ENCODE results near the gene CCDC27. TPM values are rescaled to one million over a fixed set of nuclear protein-coding genes. Genes with fewer than 3 reads are reported as not detected.

Gene CCDC27
- total RNA-seq, 1 donor from 2014 or later, result not detected

DNA sequence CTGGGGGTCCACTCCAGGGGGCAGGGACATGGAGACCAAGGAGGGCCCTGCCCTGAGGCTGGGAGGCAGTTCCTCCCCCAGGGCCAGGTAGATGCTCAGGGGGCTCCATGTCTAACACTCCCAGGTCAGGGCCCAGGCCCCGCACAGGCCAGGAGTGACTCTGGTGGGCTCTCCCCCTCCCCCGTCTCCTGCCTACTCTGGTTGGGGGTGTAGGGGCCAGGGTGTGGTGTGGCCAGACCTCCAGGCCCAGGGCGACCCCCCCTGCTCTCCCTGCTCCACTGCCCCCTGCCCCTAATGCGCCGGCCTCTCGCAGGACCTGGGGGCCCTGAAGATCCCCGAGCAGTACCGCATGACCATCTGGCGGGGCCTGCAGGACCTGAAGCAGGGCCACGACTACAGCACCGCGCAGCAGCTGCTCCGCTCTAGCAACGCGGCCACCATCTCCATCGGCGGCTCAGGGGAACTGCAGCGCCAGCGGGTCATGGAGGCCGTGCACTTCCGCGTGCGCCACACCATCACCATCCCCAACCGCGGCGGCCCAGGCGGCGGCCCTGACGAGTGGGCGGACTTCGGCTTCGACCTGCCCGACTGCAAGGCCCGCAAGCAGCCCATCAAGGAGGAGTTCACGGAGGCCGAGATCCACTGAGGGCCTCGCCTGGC, 19.7 kb upstream of the CCDC27 start:
- DNase-seq (ENCODE audit: low read depth) (no peak), FAIRE-seq (no peak)
- TF ChIP-seq, protein P1, sequence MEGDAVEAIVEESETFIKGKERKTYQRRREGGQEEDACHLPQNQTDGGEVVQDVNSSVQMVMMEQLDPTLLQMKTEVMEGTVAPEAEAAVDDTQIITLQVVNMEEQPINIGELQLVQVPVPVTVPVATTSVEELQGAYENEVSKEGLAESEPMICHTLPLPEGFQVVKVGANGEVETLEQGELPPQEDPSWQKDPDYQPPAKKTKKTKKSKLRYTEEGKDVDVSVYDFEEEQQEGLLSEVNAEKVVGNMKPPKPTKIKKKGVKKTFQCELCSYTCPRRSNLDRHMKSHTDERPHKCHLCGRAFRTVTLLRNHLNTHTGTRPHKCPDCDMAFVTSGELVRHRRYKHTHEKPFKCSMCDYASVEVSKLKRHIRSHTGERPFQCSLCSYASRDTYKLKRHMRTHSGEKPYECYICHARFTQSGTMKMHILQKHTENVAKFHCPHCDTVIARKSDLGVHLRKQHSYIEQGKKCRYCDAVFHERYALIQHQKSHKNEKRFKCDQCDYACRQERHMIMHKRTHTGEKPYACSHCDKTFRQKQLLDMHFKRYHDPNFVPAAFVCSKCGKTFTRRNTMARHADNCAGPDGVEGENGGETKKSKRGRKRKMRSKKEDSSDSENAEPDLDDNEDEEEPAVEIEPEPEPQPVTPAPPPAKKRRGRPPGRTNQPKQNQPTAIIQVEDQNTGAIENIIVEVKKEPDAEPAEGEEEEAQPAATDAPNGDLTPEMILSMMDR (IDR thresholded peaks at IDR 0.05; ENCODE audit: insufficient read depth, low read length, severe bottlenecking), result no peak
- H3K27me3 ChIP-seq (ENCODE audit: control insufficient read depth, insufficient read depth, low read length), result no peaks in the 10 kb centered on the region
- H3K36me3 ChIP-seq (ENCODE audit: control insufficient read depth, insufficient read depth, low read length), result no peaks in the 10 kb centered on the region
- no peak overlapping the region for H3K4me3 ChIP-seq (ENCODE audit: low read depth, low read length)

DNA sequence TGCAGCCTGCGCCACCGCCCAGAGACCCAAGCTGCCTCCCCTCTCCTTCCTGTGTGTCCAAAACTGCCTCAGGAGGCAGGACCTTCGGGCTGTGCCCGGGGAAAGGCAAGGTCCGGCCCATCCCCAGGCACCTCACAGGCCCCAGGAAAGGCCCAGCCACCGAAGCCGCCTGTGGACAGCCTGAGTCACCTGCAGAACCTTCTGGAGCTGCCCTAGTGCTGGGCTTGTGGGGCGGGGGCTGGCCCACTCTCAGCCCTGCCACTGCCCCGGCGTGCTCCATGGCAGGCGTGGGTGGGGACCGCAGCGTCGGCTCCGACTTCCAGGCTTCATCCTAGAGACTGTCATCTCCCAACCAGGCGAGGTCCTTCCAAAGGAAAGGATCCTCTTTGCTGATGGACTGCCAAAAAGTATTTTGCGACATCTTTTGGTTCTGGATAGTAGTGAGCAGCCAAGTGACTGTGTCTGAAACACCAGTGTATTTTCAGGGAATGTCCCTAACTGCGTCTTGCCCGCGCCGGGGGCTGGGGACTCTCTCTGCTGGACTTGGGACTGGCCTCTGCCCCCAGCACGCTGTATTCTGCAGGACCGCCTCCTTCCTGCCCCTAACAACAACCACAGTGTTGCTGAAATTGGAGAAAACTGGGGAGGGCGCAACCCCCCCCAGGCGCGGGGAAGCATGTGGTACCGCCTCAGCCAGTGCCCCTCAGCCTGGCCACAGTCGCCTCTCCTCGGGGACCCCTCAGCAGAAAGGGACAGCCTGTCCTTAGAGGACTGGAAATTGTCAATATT, 19.0 kb upstream of the CCDC27 start:
- TF ChIP-seq, protein P1 (IDR thresholded peaks at IDR 0.05; ENCODE audit: insufficient read depth, low read length, severe bottlenecking), result no peak
- Histone ChIP-seq H3K36me3 (ENCODE audit: control insufficient read depth, insufficient read depth, low read length) (peaks cover under 1% of the 10 kb centered on the region), H3K4me3 (ENCODE audit: low read depth, low read length) (no peak overlapping the region), H3K27me3 (ENCODE audit: control insufficient read depth, insufficient read depth, low read length) (no peaks in the 10 kb centered on the region)
- DNase-seq (ENCODE audit: low read depth), result no peak
- FAIRE-seq, result no peak

DNA sequence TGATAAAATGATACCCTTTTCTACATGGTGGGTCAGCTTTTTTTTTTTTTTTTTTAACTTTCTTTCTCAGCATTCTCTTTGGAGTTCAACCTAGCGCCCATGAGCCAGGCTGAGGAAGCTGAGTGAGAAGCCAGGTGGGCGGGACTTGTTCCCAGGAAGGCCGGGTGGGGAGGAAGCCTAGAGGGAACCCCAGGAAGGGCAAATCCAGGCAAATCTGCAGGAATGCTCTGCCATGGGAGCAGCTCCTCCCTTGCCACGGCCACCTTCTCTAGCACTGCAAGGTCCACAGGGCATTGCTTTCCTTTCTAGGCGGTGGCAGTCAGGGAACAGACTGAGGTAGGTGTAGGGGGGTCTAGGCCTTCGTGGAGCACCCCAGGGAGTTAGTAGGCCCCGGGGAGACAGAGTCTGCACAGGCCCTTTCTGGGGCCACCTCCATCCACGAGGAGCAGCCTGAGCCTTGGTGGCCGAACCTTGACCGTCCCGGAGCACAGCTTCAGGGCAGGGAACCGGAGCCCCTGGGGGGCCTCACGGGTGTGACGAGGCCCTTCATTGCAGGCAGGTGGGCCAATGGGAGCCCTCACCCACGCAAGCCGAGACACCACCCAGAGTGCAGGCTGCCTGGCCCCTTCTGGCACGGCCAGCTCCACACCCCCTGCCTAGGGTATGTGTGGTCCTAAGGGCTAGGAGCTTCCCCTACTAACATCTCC, 18.2 kb upstream of the CCDC27 start:
- H3K36me3 ChIP-seq (ENCODE audit: control insufficient read depth, insufficient read depth, low read length), result peaks cover 3% of the 10 kb centered on the region
- TF ChIP-seq, protein P1 (IDR thresholded peaks at IDR 0.05; ENCODE audit: insufficient read depth, low read length, severe bottlenecking), result no peak
- FAIRE-seq, result no peak
- H3K27me3 ChIP-seq (ENCODE audit: control insufficient read depth, insufficient read depth, low read length), result no peaks in the 10 kb centered on the region
- peak; percentile 20 for DNase-seq (ENCODE audit: low read depth)
- no peak overlapping the region for H3K4me3 ChIP-seq (ENCODE audit: low read depth, low read length)

DNA sequence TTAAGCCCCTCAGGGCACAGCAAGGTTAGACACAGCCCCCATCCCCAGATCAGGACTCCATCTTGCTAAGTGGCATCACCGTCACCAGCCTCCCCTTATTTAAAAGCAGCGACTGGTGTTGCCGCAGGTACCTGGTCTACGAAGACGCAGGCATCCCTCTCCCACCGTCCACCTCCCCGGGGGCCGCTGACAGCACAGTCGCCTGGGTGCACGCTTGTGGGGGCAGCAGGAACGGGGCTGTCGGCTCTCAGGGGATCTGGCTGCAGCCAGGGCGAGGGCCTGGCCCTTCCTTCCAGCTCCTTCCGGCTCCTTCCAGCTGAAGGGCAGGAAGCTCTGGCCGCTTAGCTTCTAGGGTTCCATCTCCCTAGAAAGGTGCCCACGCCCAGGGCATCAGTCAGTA, 17.6 kb upstream of the CCDC27 start:
- no peaks in the 10 kb centered on the region for H3K27me3 ChIP-seq (ENCODE audit: control insufficient read depth, insufficient read depth, low read length)
- no peak overlapping the region for H3K4me3 ChIP-seq (ENCODE audit: low read depth, low read length)
- peaks cover 5% of the 10 kb centered on the region for H3K36me3 ChIP-seq (ENCODE audit: control insufficient read depth, insufficient read depth, low read length)
- TF ChIP-seq, protein P1 (IDR thresholded peaks at IDR 0.05; ENCODE audit: insufficient read depth, low read length, severe bottlenecking), result no peak
- FAIRE-seq (no peak), DNase-seq (ENCODE audit: low read depth) (no peak)

DNA sequence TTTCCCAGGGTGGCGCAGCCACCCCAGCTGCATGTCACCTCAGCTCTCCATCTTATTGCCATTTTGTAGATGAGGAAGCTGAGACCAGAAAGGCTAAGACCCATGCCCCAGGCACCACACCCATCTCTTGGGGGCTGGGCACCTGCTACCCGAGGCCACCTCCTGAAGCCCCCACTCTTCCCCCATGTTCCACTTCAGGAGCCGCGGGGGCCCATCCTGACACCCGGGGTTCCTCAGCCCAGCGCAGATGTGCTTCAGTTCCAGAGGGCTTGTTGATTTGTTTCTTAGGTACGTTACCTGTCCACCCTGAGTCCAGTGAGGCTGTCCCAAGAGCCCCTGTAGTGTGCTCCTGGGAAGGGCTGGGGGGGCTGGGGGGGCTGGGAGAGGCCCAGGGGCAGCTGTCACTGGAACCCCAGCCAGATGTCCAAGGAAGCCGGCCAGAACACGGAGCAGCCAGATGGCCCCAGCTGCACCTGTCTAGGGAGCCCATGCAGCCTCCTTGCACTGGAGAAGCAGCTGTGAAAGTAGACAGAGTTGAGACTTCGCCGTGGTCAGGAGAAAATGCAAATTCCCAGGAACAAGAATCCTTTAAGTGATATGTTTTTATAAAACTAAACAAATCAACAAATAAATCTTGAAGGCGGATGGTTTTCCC, 17.1 kb upstream of the CCDC27 start:
- TF ChIP-seq, protein P1 (IDR thresholded peaks at IDR 0.05; ENCODE audit: insufficient read depth, low read length, severe bottlenecking), result no peak
- Histone ChIP-seq H3K4me3 (ENCODE audit: low read depth, low read length) (no peak overlapping the region), H3K36me3 (ENCODE audit: control insufficient read depth, insufficient read depth, low read length) (peaks cover 6% of the 10 kb centered on the region), H3K27me3 (ENCODE audit: control insufficient read depth, insufficient read depth, low read length) (no peaks in the 10 kb centered on the region)
- FAIRE-seq (no peak), DNase-seq (ENCODE audit: low read depth) (no peak)

Measured in bronchial epithelial cell (primary cell).